ENCODE data around the gene ADORA2B. TPM values are rescaled to one million over a fixed set of nuclear protein-coding genes. Genes with fewer than 3 reads are reported as not detected.

ADORA2B gene
- total and polyA plus RNA-seq, 8 donors = 0.27 to 2.7 (median 0.96) TPM

DNA sequence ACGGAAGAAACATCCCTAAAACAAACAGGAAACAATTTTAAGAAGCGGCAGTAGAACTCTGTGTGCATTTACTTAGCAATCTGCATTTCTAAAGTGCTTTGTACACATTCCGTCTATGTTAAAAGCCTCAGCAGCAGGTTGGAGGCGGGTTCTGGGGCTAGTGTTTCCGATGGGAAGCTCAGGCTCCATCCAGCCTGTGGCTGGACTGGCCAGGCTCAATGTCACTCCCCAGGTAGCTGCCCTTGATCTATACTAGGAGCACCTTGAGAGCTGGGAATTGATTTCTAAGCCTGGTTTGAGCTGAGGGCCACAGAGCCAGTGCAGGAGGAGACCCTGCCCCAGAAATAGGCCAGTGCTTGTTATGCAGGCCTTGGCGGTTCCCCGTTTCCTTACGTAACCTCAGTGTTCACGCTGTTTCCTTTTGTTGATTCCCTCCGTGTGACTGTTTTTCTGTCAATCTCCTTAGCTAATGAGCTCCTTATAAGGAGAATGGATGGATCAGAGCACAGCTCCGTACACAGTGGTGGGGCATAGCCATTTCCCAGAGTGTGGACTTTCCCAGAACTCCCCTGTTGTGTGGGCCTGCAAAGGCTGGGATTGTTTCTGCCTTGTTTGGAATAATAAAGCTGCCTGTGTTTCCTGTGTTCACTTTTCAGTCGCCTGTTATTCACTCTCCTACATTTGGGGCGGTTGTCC is 21.4 kb downstream of the ADORA2B start:
- TF ChIP-seq, protein P1, sequence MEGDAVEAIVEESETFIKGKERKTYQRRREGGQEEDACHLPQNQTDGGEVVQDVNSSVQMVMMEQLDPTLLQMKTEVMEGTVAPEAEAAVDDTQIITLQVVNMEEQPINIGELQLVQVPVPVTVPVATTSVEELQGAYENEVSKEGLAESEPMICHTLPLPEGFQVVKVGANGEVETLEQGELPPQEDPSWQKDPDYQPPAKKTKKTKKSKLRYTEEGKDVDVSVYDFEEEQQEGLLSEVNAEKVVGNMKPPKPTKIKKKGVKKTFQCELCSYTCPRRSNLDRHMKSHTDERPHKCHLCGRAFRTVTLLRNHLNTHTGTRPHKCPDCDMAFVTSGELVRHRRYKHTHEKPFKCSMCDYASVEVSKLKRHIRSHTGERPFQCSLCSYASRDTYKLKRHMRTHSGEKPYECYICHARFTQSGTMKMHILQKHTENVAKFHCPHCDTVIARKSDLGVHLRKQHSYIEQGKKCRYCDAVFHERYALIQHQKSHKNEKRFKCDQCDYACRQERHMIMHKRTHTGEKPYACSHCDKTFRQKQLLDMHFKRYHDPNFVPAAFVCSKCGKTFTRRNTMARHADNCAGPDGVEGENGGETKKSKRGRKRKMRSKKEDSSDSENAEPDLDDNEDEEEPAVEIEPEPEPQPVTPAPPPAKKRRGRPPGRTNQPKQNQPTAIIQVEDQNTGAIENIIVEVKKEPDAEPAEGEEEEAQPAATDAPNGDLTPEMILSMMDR (IDR thresholded peaks at IDR 0.05) = no peak
- WGBS, 2 donors = 45 to 55% methylated on average over 13 of the region's 13 CpGs
- H3K4me3 ChIP-seq = no peak overlapping the region
- FAIRE-seq = no peak
- intact Hi-C loops (cut with DNase I) = no loop called here
- ATAC-seq = peak; percentile 80 to 96 (median 92)
- no peaks in the 10 kb centered on the region for H3K9me3 ChIP-seq
- no peaks in the 10 kb centered on the region for H3K27me3 ChIP-seq
- peak in 3 of 6 donors; percentile 37 to 60 (median 46) for DNase-seq
- no peaks in the 10 kb centered on the region for H3K36me3 ChIP-seq
- peak overlapping the region in 3 of 4 donors; percentile 8 to 63 (median 37) for H3K27ac ChIP-seq
- H3K4me1 ChIP-seq = peaks cover 0 to 4% (median 0%) of the 10 kb centered on the region in 3 donors

DNA sequence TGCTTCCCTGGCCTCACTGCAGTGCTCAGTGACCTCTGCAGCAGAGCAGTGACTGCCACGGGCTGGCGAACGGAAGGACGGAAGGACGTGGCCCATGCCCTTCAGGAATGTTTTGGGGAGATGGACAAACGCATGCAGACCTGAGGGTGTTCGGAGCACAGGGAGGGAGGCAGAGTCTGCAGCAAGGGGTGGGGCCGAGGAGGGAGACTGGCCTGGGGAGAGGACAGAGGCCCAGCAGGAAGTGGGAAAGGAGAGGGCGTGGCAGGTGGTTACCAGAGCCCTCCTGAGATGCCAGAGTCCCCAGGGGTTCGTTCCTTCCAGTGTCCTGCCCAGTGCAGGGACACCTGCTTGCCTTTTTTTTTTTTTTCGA is 21.9 kb downstream of the ADORA2B start:
- no peak overlapping the region for H3K4me3 ChIP-seq
- DNase-seq = no peak
- 68 to 77% methylated on average over 10 to 11 of the region's 11 CpGs for WGBS, 2 donors
- intact Hi-C loops (cut with DNase I) = no loop called here
- ATAC-seq = peak; percentile 21 to 57 (median 38)
- H3K27ac ChIP-seq = peak overlapping the region in 3 of 4 donors; percentile 8 to 63 (median 37)
- H3K27me3 ChIP-seq = no peaks in the 10 kb centered on the region
- no peaks in the 10 kb centered on the region for H3K9me3 ChIP-seq
- FAIRE-seq = no peak
- no peaks in the 10 kb centered on the region for H3K36me3 ChIP-seq
- H3K4me1 ChIP-seq = peaks cover 0 to 4% (median 0%) of the 10 kb centered on the region in 3 donors
- TF ChIP-seq, protein P1 (IDR thresholded peaks at IDR 0.05) = no peak

DNA sequence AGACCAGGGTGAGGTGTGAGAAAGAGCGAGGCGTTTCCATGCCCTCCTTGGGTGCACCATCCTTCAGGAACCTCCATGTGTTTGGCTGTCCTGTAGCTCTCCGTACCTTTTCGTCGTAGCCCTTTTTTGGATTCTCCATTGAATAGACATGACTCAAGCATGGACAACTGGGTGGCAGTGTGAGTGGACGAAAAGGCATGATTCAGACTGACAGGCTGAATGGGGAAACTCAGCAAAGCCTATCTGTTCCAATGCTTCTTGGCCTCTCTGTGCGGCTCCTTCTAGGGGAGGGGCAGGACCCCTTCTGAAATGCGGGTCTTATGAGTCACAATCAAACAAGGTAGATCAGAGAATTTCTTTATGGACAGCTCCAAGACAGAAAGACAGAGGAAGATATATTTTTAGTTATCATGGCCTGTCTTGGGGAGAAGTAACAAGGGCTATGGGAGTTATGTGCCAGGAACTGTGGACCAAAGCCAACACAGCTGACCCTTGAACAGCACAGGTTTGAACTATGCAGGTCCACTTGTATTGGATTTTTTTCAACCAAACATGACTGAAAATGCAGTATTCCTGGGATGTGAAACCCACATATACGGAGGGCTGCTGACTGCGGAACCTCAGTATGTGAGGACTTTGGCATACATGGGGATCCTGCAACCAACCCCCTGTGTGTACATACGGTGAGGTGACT is 22.9 kb downstream of the ADORA2B start:
- Histone ChIP-seq H3K4me1 (peaks cover 0 to 4% (median 0%) of the 10 kb centered on the region in 3 donors), H3K27ac (no peak overlapping the region), H3K9me3 (no peaks in the 10 kb centered on the region), H3K4me3 (no peak overlapping the region), H3K27me3 (no peaks in the 10 kb centered on the region), H3K36me3 (no peaks in the 10 kb centered on the region)
- intact Hi-C loops (cut with DNase I) = no loop called here
- WGBS, 2 donors = 87% methylated on average over 11 of the region's 11 CpGs
- TF ChIP-seq, protein P1 (IDR thresholded peaks at IDR 0.05) = no peak
- FAIRE-seq (no peak), DNase-seq (no peak), ATAC-seq (no peak)

DNA sequence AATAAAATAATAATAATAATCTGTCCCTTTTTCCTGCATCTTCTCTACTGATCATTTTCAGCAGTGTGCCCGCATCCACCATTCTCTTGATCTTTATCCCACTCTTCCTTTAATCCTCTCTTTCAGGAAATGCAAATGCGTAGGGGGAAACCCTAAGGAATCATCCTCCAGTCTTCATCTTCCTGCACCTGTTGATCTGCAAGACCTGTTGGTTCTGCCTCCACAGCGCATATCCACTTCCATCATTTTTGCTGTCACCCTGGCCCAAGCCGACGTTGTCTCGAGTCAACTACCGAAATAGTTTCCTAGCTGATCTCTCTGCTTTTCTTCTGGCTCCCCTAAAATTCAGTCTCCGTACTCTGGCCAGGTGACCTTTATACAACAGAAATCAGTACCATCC is 24.5 kb downstream of the ADORA2B start:
- ATAC-seq (no peak), FAIRE-seq (no peak), DNase-seq (no peak)
- H3K27me3 ChIP-seq = no peaks in the 10 kb centered on the region
- H3K9me3 ChIP-seq = no peaks in the 10 kb centered on the region
- no peak overlapping the region for H3K27ac ChIP-seq
- no peaks in the 10 kb centered on the region for H3K36me3 ChIP-seq
- 93 to 97% methylated on average over 8 of the region's 8 CpGs for WGBS, 2 donors
- no peak overlapping the region for H3K4me3 ChIP-seq
- intact Hi-C loops (cut with DNase I) = no loop called here
- TF ChIP-seq, protein P1 (IDR thresholded peaks at IDR 0.05) = no peak
- H3K4me1 ChIP-seq = peaks cover 0 to 4% (median 0%) of the 10 kb centered on the region in 3 donors

DNA sequence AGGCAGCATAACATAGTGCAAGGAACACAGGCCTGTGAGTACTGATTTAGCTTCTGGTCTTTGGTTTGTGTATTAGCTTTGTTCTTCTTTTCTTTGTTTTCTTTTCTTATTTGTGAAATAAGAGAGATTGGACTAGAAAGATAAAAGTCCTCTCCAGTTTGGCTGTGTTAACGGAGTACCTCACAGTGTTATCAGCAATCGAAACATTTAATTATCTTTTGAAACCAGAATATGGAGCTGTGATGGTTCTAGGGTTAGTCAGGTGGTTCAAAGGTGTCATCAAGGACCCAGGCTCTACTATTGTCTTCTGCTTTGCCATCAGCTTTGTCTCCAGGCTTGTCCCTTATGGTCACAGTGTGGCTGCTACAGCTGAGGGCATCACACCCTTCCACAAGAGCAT is 25.6 kb downstream of the ADORA2B start:
- TF ChIP-seq, protein P1 (IDR thresholded peaks at IDR 0.05) = no peak
- FAIRE-seq (no peak), DNase-seq (no peak), ATAC-seq (no peak)
- peaks cover 0 to 4% (median 0%) of the 10 kb centered on the region in 3 donors for H3K4me1 ChIP-seq
- H3K27ac ChIP-seq = no peak overlapping the region
- intact Hi-C loops (cut with DNase I) = no loop called here
- no peaks in the 10 kb centered on the region for H3K9me3 ChIP-seq
- H3K27me3 ChIP-seq = no peaks in the 10 kb centered on the region
- WGBS, 2 donors = 65 to 70% methylated on average over 2 of the region's 2 CpGs
- H3K36me3 ChIP-seq = no peaks in the 10 kb centered on the region
- no peak overlapping the region for H3K4me3 ChIP-seq

Measured in pancreas (tissue), 10 donors.